ENCODE measurements around the gene PLA2G10. TPM values are rescaled to one million over a fixed set of nuclear protein-coding genes. Genes with fewer than 3 reads are reported as not detected.

Gene PLA2G10
- total and polyA plus RNA-seq, 9 of the 15 experiments (the other 6 are each of a cell fraction or from before 2014, with no cell fraction given), result not detected

- H3K4me3 ChIP-seq, result no peak overlapping the region
- no peaks in the 10 kb centered on the region for H3K9me3 ChIP-seq (replicated peaks; ENCODE audit: control insufficient read depth, insufficient read depth, low read depth, low read length)
- H3K79me2 ChIP-seq (ENCODE audit: control insufficient read depth, insufficient read depth, low read length), result no peaks in the 10 kb centered on the region
- no peak overlapping the region for H3K27ac ChIP-seq (ENCODE audit: extremely low read depth, low read depth, low read length)
- intact Hi-C loops (cut with micrococcal nuclease) (no loop called here), in situ Hi-C loops (cut with MboI) (loop anchor here (5.0 kb wide), 1 partner anchor 55 kb away; no protein-coding TSS in a partner anchor)
- no peaks in the 10 kb centered on the region for H3K36me3 ChIP-seq (ENCODE audit: control insufficient read depth, insufficient read depth, low read length)
- WGBS (ENCODE audit: insufficient coverage, low coverage, missing lambda C conversion rate), result 39% methylated on average over 8 of the region's 8 CpGs
- no peaks in the 10 kb centered on the region; a peak in 1 of 5 replicates for H3K4me1 ChIP-seq (replicated peaks in 1 of 2; ENCODE audit: control insufficient read depth in 2 of 2, insufficient read depth in 2 of 2, low read length in 2 of 2)
- H3K9ac ChIP-seq (ENCODE audit: insufficient read depth in 1 of 2, low read depth in 2 of 2, low read length in 2 of 2), result no peak overlapping the region
- ChIA-PET POLR2A (no interaction called here), CTCF (ENCODE audit: low intra/inter-chr PET ratio) (no interaction called here)
- TF ChIP-seq MTA2 (IDR thresholded peaks at IDR 0.05; ENCODE audit: low read depth), result no peak
- TF ChIP-seq E2F4 (CRISPR knock-in tag; IDR thresholded peaks at IDR 0.05; ENCODE audit: low read depth), result no peak
- no peak for TF ChIP-seq MITF (IDR thresholded peaks at IDR 0.05)
- TF ChIP-seq ZNF146 (CRISPR knock-in tag; IDR thresholded peaks at IDR 0.05; ENCODE audit: unreplicated experiment), result no peak
- no peak for TF ChIP-seq GABPB1 (CRISPR knock-in tag; IDR thresholded peaks at IDR 0.05)
- TF ChIP-seq NCOA1 (IDR thresholded peaks at IDR 0.05; ENCODE audit: low read depth), result no peak
- TF ChIP-seq E2F5 (CRISPR knock-in tag; IDR thresholded peaks at IDR 0.05), result no peak
- no peak for TF ChIP-seq ZNF212 (CRISPR knock-in tag; IDR thresholded peaks at IDR 0.05)
- TF ChIP-seq ZNF766 (CRISPR knock-in tag; conservative IDR thresholded peaks at IDR 0.05), result no peak
- TF ChIP-seq TCFL5 (CRISPR knock-in tag; conservative IDR thresholded peaks at IDR 0.05), result no peak
- TF ChIP-seq GATAD2A (IDR thresholded peaks at IDR 0.05), result no peak
- no peak for TF ChIP-seq KDM2B (CRISPR knock-in tag; IDR thresholded peaks at IDR 0.05)
- TF ChIP-seq SAP30 (IDR thresholded peaks at IDR 0.05; ENCODE audit: borderline replicate concordance, insufficient read depth, low read depth, low read length, poor library complexity, severe bottlenecking), result no peak
- no peak for TF ChIP-seq RBM25 (IDR thresholded peaks at IDR 0.05; ENCODE audit: low read depth, low read length, severe bottlenecking)
- TF ChIP-seq RBM14 (IDR thresholded peaks at IDR 0.05; ENCODE audit: borderline replicate concordance, insufficient read depth, low read depth, low read length), result no peak
- no peak for TF ChIP-seq ELF2 (CRISPR knock-in tag; IDR thresholded peaks at IDR 0.05)
- no peak for TF ChIP-seq NFRKB (IDR thresholded peaks at IDR 0.05; ENCODE audit: low read depth)
- ATAC-seq, result no peak
- H3K4me2 ChIP-seq (ENCODE audit: insufficient read depth, low read length), result no peak overlapping the region
- no peak for DNase-seq (ENCODE audit: extremely low read depth in 1 of 4, low spot score in 3 of 4)
- H4K20me1 ChIP-seq (replicated peaks; ENCODE audit: control insufficient read depth, insufficient read depth, low read length), result no peaks in the 10 kb centered on the region
- no TSS peak for BruUV-seq (replicated peaks)
- peaks cover 2 to 24% of the 10 kb centered on the region in 2 experiments; a peak in 3 of 5 replicates for H3K27me3 ChIP-seq (ENCODE audit: control insufficient read depth in 2 of 2, insufficient read depth in 2 of 2, low read length in 2 of 2)
- no peak overlapping the region for H2AFZ ChIP-seq (ENCODE audit: low read depth, low read length)
- FAIRE-seq, result no peak
- H3K9me1 ChIP-seq (ENCODE audit: control insufficient read depth, insufficient read depth, low read length), result no peaks in the 10 kb centered on the region
Measured at GRCh38 chr16:14682121-14682520, 12.0 kb downstream of the PLA2G10 start.
